Right renal pelvis (tissue), 4 donors: ENCODE measurements around the gene TNFAIP8L2. TPM values are rescaled to one million over a fixed set of nuclear protein-coding genes. Genes with fewer than 3 reads are reported as not detected.

ENCODE experiments used
- DNase-seq, 4 donors: peaks; one replicate each; pipeline ENCODE4 v3.0.0-alpha.2; 2013; ENCODE audit warnings: low read depth in 4 of 4, low spot score in 3 of 4, missing footprints in 1 of 4
- polyA plus RNA-seq, 4 donors: library from polyadenylated mRNA; unstranded; fragments of 120-200 nt; gene quantifications; one replicate each; pipeline ENCODE4 v1.2.1, GENCODE V29; 2013; ENCODE audit not compliant: insufficient read length in 4 of 4

The TNFAIP8L2 gene
- polyA plus RNA-seq, 4 donors = 1.2 to 1.7 (median 1.4) TPM

DNA sequence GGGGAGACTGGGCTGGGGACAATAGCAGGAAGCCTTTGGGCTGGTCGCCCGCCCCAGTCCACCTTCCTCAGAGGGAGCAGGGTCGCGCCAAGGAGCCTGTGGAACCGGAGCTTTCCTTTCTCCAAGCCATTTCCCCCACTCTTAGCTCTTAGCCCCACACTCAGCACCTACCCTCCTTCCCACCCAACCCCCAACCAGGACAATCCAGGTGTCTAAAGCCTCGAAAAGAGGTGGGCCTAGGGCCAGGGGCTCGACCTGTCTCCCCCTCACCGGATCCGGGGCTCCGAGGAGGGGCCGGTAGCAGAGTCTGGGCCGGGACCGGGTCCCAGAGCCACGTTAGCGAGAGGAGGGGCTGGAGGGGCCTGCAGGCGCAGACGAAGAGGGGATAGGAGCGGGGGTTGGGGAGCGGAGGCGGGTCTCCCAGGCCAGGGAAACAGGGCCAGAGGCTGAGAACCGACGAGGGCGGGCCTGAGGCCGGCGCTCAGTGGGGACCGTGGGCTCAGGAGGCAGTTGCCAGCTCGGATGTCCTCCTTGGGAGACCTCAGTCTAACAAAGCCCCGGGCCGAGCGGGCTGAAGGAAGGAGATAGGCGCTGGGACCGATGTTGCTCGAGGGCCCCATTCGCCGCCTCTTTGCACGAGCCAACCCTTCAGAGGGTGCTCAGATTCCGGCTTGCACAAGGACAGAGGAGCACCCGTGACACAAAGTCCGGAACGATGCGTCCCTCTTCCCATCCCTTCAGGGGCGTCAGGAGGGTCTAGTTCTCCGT, 11.0 kb upstream of the TNFAIP8L2 start:
- DNase-seq = no peak

DNA sequence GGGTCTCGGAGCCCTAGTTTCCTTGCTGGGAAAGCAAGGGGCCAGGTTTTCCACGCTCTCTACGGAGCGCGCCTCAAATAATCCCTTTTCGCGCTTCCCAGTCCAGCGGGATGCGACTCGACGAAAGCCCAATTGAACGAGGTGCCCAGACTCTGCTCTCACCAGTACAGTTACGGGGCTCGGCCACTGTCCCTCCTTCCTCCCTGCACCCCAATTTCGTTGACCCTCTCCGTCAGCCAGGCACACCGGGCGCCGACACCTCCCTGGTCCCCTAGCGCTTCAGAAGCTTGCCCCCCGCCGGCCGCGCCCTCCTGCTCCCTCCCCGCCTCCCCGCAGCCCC, 10.4 kb upstream of the TNFAIP8L2 start:
- DNase-seq = no peak

DNA sequence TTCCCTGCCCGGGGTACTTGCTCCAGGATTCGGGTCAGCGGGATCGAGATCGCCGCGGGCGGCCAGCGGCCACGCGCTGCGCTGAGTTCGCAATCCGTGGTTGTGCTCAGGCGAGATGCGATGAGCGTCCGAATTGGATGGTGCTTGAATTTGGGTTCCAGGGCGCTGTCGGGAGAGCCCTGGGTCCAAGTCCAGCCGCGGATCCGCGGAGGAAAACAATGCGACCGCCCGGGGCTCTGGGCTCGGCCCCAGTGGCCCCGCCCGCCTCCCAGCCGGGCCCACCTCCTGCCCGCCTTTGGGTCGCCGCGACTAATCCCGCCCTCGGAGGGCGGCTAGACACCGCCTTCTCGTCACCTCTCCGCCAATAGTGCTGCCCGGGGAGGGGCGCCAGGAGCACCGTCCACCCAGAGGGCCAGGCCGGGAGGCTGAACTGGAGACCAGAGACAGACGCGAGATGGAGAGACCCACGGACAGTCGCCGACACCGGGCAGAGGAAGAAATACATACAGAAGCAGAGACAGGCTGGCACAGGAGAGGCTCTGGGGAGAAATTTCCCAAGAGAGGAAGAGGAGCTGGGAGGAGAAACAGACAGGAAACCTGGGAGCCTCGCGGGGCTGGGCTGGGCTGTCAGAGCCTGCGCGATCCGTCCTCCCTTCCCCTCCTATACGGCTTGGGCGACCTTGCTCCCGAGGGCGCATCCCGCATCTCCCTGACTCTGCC, 9.9 kb upstream of the TNFAIP8L2 start, which contains the start of gene SEMA6C:
Gene SEMA6C, minus strand, starts transcription at position 220 of the 720 bp plus-strand sequence. CDS start 4,010 bp downstream, outside the sequence.
- DNase-seq = peak; percentile 80 to 89 (median 84)

DNA sequence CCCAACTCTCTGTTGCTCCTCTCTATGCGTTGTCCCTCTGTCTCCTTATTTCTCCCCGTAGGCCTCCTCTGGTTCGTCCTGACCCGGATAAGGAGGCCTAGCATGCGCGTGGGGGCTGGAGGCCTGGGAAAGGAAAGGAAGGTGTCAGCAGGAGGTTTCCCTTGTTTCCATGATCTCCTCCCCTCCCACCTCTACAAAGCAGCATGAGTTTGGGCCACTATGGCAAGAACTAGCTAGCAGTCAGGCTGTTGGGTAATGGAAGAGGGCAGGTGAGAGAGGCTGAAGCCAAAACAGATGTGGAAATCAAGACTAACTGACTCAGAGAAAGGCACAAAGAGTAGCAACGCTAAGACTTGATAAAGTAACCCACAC, 9.3 kb upstream of the TNFAIP8L2 start:
- no peak for DNase-seq

DNA sequence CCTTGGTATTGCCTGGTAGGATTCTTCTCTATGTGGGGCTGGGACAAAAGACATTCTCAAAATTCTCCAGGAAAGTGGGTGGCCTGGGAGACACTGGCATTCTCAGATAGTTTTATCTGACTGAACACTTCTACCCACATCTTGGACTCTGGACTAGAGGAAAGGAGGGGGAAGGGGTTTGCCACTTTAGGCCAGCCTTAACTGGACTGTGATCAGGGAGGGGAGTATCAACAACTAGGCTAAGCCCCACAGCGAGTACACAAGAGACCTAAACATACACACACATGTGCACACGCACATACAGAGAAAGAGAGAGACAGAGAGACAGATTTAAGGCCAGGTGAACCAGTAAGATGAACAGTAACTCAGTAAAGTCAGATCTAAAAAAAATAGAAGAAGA, 8.8 kb upstream of the TNFAIP8L2 start:
- DNase-seq = no peak

DNA sequence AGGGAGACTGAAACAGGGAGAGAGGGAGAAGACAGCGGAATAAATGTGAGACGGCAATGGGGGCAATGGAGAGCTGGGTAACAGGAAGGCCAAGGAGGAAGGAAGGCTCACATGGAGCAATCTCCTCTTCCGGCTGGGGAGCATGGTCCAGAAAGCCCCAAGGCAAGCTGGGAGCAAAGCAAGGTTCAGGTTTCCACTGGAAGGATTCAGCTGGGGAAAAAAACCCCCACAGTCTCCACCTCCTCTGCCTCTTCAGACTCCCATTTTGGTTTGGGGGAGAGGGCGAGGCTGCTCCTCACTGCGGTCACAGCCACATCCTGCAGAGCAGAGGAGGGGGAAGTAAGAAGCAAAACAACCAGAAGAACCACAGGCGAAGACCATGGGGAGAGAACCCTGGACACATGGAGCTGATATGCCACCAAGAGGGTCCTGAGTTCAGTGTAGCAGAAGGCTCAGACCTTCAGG, 650 bp downstream of the TNFAIP8L2 start:
- DNase-seq = no peak

DNA sequence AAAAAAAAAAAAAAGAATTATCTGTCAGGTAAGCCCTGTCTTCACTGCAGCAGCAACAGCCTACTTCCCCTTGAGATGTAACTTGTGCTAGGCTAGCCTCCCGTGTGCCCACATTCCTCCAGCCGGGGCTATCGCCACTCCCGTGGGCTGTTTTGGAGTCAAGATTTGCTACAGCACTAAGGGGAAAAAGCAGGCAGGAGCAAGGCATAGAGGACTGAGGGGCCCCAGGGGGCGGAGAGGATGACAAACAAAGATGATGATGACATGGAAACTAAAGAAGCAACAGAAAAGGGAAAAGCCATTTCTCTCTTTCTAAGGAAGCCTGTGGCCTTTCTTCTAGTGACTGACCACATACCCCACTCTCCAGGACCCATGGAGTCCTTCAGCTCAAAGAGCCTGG, 1.9 kb downstream of the TNFAIP8L2 start:
- DNase-seq = no peak

DNA sequence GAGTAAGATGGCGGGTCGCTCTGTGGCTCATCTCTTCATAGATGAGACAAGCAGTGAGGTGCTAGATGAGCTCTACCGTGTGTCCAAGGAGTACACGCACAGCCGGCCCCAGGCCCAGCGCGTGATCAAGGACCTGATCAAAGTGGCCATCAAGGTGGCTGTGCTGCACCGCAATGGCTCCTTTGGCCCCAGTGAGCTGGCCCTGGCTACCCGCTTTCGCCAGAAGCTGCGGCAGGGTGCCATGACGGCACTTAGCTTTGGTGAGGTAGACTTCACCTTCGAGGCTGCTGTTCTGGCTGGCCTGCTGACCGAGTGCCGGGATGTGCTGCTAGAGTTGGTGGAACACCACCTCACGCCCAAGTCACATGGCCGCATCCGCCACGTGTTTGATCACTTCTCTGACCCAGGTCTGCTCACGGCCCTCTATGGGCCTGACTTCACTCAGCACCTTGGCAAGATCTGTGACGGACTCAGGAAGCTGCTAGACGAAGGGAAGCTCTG, 2.4 kb downstream of the TNFAIP8L2 start:
- no peak for DNase-seq

DNA sequence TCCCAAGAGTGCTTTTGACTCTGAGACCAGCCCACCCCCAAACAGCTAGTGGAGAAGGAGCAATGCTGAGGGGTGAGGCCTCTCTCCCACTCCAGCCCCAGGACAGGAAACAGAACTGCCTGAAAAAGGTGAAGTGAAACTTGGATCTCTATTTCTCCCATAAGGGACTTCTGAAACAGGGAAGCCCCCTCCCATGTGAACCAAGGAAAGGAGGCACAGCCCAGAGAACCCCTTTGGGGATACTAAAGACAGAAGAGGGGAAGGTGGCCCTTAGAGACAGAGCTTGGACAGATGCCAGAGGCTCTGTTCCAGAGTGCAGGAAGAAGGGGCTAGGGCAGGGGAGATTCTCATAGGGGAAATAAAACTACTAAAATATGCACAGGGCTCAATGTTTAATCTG, 2.9 kb downstream of the TNFAIP8L2 start:
- no peak for DNase-seq

DNA sequence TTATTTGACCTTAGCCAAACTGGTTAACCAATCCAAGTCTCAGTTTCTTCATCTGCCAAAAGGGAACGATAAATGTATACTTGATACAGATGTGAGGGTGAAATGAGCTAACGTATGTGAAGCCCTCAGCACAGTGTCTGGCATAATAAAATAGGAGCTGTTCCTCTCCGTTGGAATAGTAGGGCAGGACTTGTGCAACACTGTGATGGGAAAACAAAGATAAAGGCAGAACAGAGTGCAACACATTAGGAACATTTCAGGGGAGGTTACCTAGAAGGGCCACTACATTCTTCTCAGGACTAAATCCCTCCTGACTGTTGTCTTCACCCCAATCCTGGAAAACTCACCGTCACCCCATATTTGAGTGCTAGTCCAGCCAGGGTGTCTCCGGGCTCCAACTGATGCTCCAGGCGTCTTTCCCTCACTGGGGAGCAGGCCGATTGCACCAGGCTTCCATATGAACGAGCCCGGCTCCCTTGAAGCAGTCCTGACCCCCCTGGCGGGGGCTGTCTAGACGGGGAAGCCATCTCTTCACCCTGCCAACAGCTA, 8.4 kb downstream of the TNFAIP8L2 start:
- DNase-seq = no peak

DNA sequence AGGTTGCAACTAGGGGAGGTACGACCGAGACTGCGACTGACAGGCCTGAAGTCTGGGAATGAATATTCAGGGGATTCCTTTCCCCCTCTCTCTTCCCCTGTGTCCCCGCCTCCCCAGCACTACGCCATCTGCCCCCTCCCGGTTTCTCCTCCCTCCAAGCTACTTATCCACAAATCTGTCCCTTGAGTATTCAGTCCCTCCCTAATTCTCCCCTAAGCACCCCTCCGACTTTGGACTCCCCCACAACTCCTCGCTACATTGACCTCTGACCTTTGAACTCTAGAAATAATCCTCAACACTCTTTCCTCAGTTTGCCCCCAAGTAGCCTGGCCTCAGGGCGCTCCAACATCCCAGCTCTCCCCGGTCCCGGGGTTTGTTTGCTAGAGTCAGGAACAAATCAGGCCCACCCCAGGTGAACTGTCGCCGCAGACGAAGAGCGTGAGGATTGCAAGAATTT, 8.9 kb downstream of the TNFAIP8L2 start:
- DNase-seq = no peak

DNA sequence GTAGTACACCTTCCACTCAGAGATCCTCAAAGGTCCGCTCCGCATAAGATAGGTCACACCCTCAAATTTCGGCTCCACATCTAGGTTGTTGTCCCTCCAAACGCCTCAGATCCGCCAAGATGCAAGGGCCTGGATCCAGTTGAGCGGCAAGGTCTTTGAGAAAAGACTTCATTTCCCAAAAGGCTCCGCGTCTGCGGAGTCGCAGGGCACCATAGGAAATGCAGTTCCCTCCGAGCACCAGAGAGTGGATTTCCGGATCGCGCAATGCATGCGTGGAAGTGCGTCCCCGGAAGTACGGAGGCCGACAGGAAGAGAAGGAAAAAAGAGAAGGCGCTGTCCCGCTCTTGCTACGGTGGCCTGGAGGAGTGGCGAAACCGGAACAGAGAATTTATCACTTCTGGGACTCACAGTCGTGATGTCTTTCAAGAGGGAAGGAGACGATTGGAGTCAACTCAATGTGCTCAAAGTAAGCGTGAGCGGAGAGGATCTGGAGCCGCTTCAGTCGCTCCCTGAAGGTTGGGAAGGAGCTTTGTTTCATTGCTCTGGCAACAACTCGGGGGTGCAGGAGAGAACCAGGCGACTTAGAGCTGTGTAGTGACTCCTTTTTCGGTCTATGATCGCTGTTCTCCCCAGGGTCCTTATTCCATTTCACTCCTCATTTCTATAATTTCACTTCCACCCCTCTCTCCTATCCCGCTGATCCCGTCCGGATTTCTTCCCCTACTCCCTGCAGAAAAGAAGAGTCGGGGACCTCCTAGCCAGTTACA, 9.5 kb downstream of the TNFAIP8L2 start, which contains the start of the genes LYSMD1 and SCNM1:
Gene LYSMD1, minus strand, starts transcription at position 165 of the 767 bp plus-strand sequence. CDS start 644 bp downstream, outside the sequence.
Gene SCNM1, plus strand, starts transcription at position 407 of the 767 bp plus-strand sequence. Its CDS starts 9 bp downstream, at position 416.
- peak; percentile 96 to 99 (median 98) for DNase-seq

DNA sequence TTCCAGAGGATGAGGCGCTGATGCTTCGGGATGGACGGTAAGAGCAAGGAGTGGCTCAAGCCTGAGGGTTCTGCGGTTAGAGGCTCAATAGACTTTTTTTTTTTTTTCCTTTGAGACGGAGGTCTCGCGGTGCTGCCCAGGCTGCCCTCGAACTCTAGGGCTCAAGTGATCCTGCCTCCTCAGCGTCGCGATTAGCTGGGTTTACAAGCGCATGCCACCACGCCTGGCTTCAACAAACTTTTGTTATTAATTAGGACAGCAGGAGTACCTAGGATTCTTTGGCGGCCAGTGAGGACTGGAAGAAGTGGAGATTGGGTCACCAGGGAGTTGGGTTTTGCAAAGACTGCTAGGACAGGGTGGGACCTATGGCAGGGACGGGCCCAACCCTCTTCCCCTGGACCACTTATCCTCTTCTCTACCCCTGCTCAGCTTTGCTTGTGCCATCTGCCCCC, 10.1 kb downstream of the TNFAIP8L2 start:
- DNase-seq = no peak

DNA sequence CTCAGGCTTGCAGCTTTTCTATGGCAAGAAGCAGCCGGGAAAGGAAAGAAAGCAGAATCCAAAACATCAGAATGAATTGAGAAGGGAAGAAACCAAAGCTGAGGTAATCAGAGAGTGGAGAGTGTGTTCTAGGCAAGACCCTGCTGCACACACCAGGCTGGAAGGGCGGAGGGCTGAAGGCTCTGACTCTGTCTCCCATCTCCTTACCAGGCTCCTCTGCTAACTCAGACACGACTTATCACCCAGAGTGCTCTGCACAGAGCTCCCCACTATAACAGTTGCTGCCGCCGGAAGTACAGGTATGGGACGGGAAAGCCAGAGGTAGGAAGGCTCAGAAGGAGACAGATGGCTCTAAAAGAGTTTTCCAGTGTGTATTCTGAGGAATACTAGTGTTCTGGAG, 10.7 kb downstream of the TNFAIP8L2 start:
- no peak for DNase-seq

DNA sequence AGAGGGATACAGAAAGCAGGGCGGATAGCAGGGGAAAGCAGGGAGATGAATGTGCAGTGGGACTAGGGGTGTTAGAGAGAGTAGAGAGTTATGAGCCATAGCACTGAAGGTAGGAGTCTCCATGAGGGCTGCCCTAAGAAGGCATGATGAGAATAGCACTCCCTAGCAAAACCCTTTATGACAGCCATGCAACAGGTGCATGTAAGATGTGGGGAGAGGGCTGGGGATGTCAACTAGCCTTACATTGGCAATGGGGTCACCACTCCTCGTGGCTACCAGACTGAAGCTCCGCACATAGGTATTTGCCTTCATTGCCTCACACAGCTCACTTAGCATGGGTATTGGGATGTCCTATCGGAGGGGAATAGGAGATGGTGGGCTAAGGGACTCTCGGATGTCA, 14.7 kb downstream of the TNFAIP8L2 start:
- DNase-seq = no peak

DNA sequence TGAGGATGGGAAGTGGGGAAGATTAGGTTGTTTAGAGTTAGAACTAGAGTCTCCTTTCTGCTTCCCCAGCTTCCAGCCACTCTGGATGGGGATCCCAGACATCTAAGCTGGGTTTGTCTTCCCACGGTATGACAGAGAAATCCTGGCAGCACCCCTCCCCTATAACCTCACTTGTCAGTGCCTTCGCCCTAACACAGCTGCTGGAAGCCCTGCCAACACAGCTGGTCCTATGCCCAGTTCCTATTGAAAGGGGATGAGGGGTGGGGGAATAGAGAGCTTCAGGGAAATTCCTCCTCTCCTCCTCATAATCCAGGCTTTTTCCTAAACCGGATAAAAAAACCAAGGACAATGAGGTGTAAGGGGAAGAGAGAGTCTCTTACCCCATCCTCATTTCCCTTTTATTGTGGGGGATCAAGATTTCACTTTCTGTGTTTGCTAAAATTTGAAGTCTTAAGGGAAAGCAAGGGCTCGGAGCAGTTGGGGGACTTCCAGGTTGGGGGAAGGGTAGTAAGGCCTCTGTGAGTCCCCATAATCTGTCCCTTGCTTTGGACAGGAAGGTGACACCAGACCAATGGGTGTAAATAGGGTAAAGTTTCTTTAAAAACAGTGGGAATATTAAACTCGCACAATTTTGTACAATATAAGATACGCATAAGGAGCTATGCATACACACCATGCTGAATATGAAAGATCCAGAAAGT, 18.7 kb downstream of the TNFAIP8L2 start:
- DNase-seq = no peak

DNA sequence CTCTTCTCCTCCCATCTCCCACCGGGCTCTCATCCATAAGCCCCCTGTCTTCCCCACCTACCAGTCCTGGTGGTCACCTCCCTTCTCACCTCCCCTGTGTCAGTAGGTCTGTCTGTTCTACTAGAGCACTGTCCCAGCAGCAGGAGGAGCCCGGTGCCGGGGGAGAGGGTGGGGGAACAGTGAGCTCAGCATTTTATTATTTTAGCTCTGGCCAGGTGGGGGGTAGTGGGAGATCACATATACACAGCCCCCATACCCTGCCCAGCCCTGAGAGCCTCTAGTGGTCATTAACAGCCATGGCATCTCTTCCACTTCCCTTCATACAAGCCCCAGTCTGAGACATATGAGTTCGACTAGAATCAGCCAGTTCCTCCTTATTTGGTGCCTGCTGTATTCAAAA, 19.4 kb downstream of the TNFAIP8L2 start, which contains the start of gene TMOD4:
Gene TMOD4, minus strand, starts transcription at position 119 of the 400 bp plus-strand sequence. CDS start 1,106 bp downstream, outside the sequence.
- no peak for DNase-seq

DNA sequence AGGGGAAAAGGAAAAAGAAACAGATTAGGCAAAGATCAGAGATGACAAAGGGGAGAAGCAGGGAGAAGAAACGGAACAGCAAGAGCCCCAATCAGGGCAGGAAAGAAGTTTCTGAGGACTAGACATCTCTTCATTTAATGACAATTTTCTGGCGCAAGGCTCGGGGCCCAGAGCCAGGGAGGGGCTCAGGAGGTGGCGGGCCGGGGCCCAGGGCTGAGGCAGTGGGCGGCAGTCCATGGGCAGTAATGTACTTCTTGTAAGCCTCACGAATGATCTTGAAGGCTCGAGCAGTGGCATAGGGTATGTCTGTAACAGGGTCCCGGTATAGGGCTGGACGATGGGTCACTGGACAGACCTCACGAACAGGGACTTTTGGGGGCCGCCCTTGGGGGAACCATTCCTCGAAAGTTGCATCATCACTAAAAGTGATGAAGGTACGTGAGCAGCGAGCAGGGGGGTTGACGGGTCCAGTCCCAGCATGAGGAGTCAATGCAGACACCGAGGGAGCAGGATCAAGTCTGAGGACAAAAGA, 20.1 kb downstream of the TNFAIP8L2 start:
- no peak for DNase-seq

DNA sequence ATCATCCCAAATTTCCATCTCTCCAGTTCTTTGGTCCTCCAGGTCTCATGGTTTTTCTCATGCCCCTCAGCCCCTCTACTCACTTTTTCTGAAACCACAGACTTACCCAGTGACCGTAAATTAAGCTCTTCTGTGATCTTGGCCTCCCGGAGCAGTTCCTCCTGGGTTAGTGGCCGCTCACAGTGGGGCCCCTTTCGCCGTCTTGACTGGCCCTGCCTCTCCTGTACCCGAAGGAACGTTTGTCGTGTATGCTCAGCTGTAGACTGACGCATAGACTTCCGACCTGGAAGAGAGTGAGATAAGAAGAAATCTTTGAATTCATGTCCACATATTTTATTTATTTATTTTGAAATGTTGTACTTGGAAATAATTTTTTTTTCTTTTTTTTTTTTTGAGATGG, 27.8 kb downstream of the TNFAIP8L2 start:
- no peak for DNase-seq
